ENCODE measurements around the gene KCNIP1.

GRCh38 chr5:170476704-170477103 is 27.1 kb upstream of the KCNIP1 start:
- TF ChIP-seq POLR2A (IDR thresholded peaks at IDR 0.05; ENCODE audit: low read length): no peak
- TF ChIP-seq GATA1 (IDR thresholded peaks at IDR 0.05; ENCODE audit: low read depth, low read length): no peak

Measured in erythroblast (primary cell).